SK-N-MC (cell line): Measurements from ENCODE around the gene SERPINA7.

ENCODE experiments used
- EZH2 ChIP-seq: fragments of 200-600 bp; sonication (generic); IDR thresholded peaks from one replicate; pipeline ENCODE4 v1.6.1; 2017; ENCODE audit warnings: antibody characterized with exemption
- POLR2AphosphoS5 ChIP-seq: IDR thresholded peaks from 2 replicates; pipeline ENCODE4 v1.6.1; 2012; ENCODE audit warnings: mild to moderate bottlenecking, low read depth, low read length, borderline replicate concordance

GRCh38 chrX:106036716-106037115 lies 1.8 kb downstream of the SERPINA7 start:
- TF ChIP-seq EZH2 (no peak), POLR2AphosphoS5 (no peak)
